Activated CD4-positive, alpha-beta memory T cell treated with anti-CD3 and anti-CD28 coated beads, Interleukin-2, amount 10 ng/mL, durations not matched to agents 7 days and 5 days (primary cell): ENCODE data around the gene CP. TPM values are rescaled to one million over a fixed set of nuclear protein-coding genes. Genes with fewer than 3 reads are reported as not detected.
"Not testable (repeated sequence)": the region's sequence is repeated elsewhere in the genome, so short reads cannot be mapped to it uniquely, and the experiment has no call there.

Source experiments
- CTCF ChIA-PET: fragments of 350-600 bp; sonication (Branson Sonifier 250); formaldehyde crosslinking; loops from one replicate; lab custom pipeline; 2021; ENCODE audit warnings: antibody characterized with exemption, inconsistent platforms; lab: Charles Lee
- POLR2A ChIA-PET: fragments of 350-600 bp; sonication (Branson Sonifier 250); formaldehyde crosslinking; loops from one replicate; lab custom pipeline; 2021; ENCODE audit warnings: antibody characterized with exemption; lab: Charles Lee
- DNase-seq: peaks from one replicate; pipeline ENCODE4 v3.0.0-alpha.2; 2020
- H3K27ac Mint-ChIP-seq: one replicate; pipeline ENCODE4 v1.8.0; 2021; ENCODE audit warnings: mild to moderate bottlenecking, mixed read lengths
- H3K27me3 Mint-ChIP-seq: one replicate; pipeline ENCODE4 v1.8.0; 2021; ENCODE audit warnings: mixed read lengths
- H3K36me3 Mint-ChIP-seq: one replicate; pipeline ENCODE4 v1.8.0; 2021; ENCODE audit warnings: low read depth, mixed read lengths
- H3K4me1 Mint-ChIP-seq: one replicate; pipeline ENCODE4 v1.8.0; 2021; ENCODE audit warnings: mixed read lengths
- H3K4me3 Mint-ChIP-seq: one replicate; pipeline ENCODE4 v1.8.0; 2021; ENCODE audit warnings: mild to moderate bottlenecking, mixed read lengths
- H3K9me3 Mint-ChIP-seq: one replicate; pipeline ENCODE4 v1.8.0; 2021; ENCODE audit warnings: mixed read lengths
- total RNA-seq, 2 experiments: library from RNA; stranded (reverse); gene quantifications; one replicate each; pipeline ENCODE4 v1.2.3, GENCODE V29; 2021

Gene CP
- total RNA-seq, 2 experiments from 2014 or later = not detected

DNA sequence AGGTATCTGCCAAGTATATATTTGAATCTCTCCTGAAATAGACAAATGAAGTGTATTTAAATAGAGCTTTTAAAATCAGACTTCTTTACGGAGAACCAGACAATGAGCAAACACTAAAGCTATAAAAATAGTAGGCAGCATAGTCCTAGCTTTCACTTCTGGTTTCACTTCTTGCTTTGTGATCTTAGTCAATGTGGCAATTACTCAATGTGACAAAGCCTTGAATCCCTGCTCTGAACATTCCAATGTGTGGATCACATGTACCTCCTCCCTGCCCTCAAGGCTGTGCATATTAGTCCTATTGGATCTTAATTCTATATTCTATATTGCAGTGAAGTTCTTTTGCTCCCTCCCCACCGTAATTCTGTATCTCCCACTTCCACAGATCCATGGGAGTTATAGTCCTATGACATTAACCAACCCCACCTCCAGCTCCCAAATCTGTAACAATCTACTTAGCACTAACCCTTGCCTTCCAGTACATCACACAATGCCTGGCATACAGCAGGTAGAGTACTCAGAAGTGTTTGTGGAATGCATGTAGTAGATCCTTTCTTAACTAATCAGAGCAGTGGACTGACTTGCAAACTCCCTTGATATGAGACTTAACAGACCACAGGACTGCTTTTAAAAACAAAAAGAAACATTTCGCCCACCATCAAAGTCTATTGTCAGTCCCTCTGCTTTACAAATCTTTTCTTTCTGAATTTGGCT is 24.3 kb upstream of the CP start:
- Mint-ChIP-seq H3K4me3 (no peak overlapping the region), H3K27ac (no peak overlapping the region), H3K4me1 (peaks cover 16% of the 10 kb centered on the region), H3K36me3 (no peaks in the 10 kb centered on the region), H3K27me3 (peaks cover 3% of the 10 kb centered on the region), H3K9me3 (no peaks in the 10 kb centered on the region)
- no peak for DNase-seq
- CTCF ChIA-PET = interaction anchor here (0.7 to 1.1 kb wide), 2 partner anchors 27 to 291 kb away, joined by 3 to 5 read pairs; no protein-coding TSS in a partner anchor
- POLR2A ChIA-PET = no interaction called here

DNA sequence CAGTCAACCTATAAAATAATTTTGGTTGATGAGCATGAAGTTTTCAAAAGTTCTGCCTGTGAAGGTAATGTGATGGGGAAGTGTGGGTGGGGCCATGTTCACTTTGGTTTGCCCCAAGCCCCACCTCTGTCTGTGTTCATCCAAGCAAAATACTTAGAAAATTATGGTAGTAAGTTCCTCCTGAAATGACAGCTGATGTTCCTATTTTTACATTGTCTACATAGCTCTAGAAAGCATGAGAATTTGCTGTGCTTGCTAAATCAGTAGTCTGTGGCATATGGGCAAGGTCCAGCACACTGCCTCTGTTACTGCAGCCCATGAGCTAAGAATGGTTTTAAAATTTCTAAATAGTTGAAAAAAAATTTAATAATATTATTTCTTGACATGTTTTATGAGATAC is 21.9 kb upstream of the CP start:
- H3K27me3 Mint-ChIP-seq = peaks cover 1% of the 10 kb centered on the region
- H3K4me1 Mint-ChIP-seq = peaks cover 14% of the 10 kb centered on the region
- no peaks in the 10 kb centered on the region for H3K36me3 Mint-ChIP-seq
- ChIA-PET CTCF (no interaction called here), POLR2A (no interaction called here)
- H3K4me3 Mint-ChIP-seq = no peak overlapping the region
- DNase-seq = no peak
- no peaks in the 10 kb centered on the region for H3K9me3 Mint-ChIP-seq
- no peak overlapping the region for H3K27ac Mint-ChIP-seq

DNA sequence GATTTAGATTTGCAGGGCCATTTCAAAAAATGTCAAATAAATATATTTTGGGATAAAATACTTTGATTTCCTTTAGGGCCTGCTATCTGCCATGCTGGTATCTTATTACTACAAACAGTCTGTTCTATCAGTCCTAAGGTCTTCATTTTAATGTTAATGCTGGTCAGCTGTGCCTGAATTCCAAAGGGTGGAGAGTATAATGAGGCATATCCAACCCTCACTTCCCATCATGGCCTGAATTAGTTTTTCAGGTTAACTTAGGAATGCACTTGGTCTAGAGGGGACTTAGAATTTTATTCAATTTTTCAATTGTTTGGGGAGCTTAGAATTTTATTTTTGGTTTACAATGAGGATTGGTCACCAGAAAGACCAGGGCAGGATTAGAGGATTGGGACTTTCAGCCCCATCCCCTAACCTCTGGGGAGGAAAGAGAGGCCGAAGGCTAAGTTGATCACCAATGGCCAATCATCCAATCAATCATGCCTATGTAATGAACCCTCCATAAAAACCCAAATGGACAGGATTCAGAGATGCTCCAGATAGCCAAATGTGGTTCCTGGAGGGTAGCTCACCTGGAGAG is 17.8 kb upstream of the CP start:
- Mint-ChIP-seq H3K4me1 (no peaks in the 10 kb centered on the region), H3K9me3 (no peaks in the 10 kb centered on the region), H3K27me3 (peaks cover 10% of the 10 kb centered on the region), H3K27ac (no peak overlapping the region), H3K4me3 (no peak overlapping the region), H3K36me3 (no peaks in the 10 kb centered on the region)
- ChIA-PET POLR2A (no interaction called here), CTCF (no interaction called here)
- DNase-seq = no peak

DNA sequence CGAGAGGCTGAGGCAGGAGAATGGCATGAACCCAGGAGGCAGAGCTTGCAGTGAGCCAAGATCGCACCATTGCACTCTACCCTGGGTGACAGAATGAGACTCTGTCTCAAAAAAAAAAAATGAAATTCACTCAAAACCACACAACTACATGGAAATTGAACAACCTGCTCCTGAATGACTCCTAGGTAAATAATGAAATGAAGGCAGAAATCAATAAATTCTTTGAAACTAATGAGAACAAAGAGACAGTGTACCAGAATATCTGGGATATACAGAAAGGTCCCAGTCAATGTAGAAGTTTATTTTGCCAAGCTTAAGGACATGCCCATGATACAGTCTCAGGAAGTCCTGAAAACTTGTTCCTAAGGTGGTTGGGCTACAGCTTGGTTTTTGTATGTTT is 16.6 kb upstream of the CP start:
- CTCF ChIA-PET, H3K36me3 Mint-ChIP-seq, H3K4me1 Mint-ChIP-seq, H3K4me3 Mint-ChIP-seq, H3K9me3 Mint-ChIP-seq, DNase-seq, POLR2A ChIA-PET, H3K27ac Mint-ChIP-seq: not testable (repeated sequence)
- H3K27me3 Mint-ChIP-seq = peaks cover 10% of the 10 kb centered on the region

DNA sequence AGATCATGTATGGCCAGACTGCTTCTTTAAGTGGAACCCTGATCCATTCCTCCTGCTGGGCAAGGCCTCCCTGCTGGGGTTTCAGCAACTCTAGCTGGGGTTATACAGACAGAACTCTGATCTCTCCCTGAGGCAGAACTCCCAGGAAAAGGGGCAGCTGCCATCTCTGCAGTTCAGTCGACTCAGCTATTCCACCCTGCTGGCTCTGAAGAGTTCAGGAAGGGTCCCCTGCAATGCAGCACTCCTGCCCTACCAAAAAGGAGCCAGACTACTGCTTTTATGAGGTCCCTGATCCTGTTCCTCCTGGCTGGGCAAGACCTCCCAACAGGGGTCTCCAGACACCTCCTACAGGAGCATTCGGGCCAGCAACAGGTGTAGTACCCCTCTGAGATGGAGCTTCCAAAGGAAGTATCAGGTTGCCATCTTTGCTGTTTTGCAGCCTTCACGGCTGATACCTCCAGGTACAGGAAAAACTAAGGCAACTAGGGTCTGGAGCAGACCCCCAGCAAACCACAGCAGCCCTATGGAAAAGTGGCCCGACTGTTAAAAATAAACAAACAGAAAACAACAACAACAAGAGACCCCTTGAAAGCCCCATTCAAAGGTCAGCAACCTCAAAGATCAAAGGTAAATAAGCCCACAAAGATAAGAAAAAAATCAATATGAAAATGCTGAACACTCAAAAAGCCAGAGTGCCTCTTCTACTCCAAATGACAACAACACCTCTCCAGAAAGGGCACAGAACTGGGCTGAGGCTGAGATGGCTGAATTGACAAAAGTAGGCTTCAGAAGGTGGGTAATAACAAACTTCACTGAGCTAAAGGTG is 14.2 kb upstream of the CP start:
- Mint-ChIP-seq H3K27me3 (peaks cover 11% of the 10 kb centered on the region), H3K4me3 (no peak overlapping the region), H3K36me3 (no peaks in the 10 kb centered on the region), H3K9me3 (no peaks in the 10 kb centered on the region), H3K4me1 (no peaks in the 10 kb centered on the region), H3K27ac (no peak overlapping the region)
- DNase-seq = no peak
- POLR2A ChIA-PET = no interaction called here
- CTCF ChIA-PET = no interaction called here

DNA sequence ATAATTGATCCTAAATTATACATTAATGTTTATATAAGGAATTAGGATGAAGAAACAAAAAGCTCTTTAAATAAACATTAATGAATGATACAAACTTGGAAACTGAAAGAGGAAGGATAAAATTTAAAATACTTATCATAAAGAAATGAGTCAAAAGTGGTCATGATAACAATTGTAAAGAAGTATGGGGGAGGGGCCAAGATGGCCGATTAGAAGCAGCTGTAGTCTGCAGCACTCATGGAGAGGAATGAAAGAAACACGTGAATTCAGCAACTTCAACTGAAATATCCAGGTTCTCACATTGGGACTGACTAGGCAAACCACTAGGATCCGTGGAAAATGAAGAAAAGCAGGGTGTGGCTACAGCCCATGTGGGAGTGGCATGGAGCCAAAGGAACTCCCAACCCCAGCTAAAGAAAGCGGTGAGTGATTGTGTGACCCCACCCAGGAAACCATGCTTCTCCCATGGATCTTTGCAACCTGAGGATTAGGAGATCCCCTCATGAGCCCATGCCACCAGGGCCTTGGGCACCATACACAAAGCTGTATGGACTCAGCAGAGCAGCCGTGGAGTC is 13.1 kb upstream of the CP start:
- Mint-ChIP-seq H3K27ac (no peak overlapping the region), H3K4me3 (no peak overlapping the region), H3K36me3 (no peaks in the 10 kb centered on the region), H3K9me3 (no peaks in the 10 kb centered on the region), H3K27me3 (peaks cover 13% of the 10 kb centered on the region), H3K4me1 (no peaks in the 10 kb centered on the region)
- ChIA-PET POLR2A (no interaction called here), CTCF (no interaction called here)
- no peak for DNase-seq

DNA sequence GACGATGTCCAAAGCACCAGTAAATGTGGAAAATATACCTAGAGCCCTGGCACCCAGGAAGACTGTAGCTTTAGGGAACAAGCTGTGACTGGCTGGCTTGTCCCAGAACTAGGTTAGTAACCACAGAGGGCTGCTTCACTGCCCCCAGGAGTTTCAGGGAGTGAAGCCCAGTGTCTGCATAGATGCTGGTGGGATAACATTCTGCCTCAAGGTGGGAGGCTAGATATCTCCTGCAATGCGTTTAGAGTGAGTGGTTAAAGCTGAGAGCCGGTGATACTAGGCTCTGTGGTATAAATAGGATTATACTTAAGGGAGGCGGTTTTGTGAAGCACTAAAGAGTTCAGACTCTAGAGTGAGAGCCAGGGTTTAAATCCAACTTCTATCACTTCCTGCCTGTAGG is 11.7 kb upstream of the CP start:
- DNase-seq = no peak
- Mint-ChIP-seq H3K4me1 (no peaks in the 10 kb centered on the region), H3K4me3 (no peak overlapping the region), H3K27me3 (peaks cover 16% of the 10 kb centered on the region), H3K27ac (no peak overlapping the region), H3K36me3 (no peaks in the 10 kb centered on the region), H3K9me3 (no peaks in the 10 kb centered on the region)
- ChIA-PET CTCF (no interaction called here), POLR2A (no interaction called here)

DNA sequence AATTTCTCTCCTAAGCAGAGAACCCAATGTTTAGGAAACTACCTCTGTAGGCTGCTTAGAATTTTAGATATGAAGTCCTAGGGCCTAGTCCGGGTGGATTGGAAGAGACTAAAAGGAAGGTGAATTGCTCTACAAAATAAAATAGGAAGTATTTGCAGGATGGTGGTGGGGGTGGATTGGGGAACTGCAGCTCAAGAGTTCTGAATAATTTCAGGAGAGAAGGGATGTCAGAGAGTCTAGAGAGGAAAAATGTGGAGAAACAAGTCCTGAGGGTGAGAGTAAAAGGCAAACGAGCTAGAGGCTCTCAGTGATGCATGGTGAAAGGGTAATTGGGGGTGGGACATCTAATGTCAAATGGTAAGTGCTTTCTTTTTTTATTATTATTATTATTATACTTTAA is 10.2 kb upstream of the CP start:
- H3K36me3 Mint-ChIP-seq = no peaks in the 10 kb centered on the region
- CTCF ChIA-PET = no interaction called here
- POLR2A ChIA-PET = no interaction called here
- no peaks in the 10 kb centered on the region for H3K9me3 Mint-ChIP-seq
- peaks cover 13% of the 10 kb centered on the region for H3K27me3 Mint-ChIP-seq
- no peak overlapping the region for H3K4me3 Mint-ChIP-seq
- no peak overlapping the region for H3K27ac Mint-ChIP-seq
- DNase-seq = no peak
- no peaks in the 10 kb centered on the region for H3K4me1 Mint-ChIP-seq

DNA sequence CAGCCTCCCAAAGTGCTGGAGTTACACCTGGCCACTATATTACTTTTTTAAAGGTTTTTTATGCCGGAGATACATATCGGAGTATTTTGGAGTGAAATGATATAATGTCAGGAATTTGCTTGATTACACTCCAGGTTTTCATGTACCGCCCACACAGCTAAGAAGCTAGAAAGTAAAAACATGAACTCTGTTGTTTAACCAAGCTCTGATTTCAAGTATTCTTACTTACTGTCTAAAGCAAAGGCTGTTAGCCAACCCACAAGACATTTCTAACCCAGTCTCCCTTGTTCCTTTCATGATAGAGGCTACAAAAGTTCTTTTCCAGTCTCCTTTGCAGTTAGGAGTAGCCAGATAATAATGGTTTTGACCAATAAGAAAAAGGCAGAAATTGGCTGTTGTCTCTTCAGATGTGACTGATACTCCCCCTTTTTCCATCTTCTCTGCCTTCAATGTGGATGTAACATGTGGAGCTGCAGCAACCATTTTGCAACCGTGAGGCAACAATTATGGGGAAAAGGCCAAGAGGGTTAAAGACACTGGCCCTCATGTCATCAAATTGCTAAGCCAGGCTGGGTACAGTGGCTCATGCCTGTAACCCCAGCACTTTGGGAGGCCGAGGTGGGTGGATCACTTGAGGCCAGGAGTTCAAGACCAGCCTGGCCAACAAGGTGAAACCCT is 6.1 kb upstream of the CP start:
- ChIA-PET POLR2A (no interaction called here), CTCF (no interaction called here)
- H3K36me3 Mint-ChIP-seq = no peaks in the 10 kb centered on the region
- no peaks in the 10 kb centered on the region for H3K9me3 Mint-ChIP-seq
- H3K4me3 Mint-ChIP-seq = no peak overlapping the region
- peaks cover 7% of the 10 kb centered on the region for H3K27me3 Mint-ChIP-seq
- no peak overlapping the region for H3K27ac Mint-ChIP-seq
- no peak for DNase-seq
- peaks cover 22% of the 10 kb centered on the region for H3K4me1 Mint-ChIP-seq

DNA sequence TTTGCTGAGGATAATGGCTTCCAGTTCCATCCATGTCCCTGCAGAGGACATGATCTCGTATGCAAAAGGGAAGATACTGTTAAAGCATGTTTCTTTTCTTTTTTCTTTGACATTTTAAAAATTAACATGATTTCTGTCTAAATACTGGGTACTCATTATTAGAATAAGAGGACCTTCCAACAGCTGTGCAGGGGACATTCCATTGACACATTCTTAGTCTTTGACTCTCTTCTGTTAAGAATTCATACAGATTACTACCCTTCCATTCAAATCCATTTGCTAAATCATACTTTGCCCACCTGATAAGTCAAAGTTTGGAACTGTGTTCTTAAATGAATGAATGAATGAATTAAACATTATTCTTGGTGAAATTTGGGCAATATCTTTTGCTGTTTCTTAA is 5.1 kb upstream of the CP start:
- Mint-ChIP-seq H3K27ac (no peak overlapping the region), H3K36me3 (no peaks in the 10 kb centered on the region), H3K9me3 (no peaks in the 10 kb centered on the region), H3K27me3 (peaks cover 7% of the 10 kb centered on the region), H3K4me1 (peaks cover 22% of the 10 kb centered on the region), H3K4me3 (no peak overlapping the region)
- ChIA-PET POLR2A (no interaction called here), CTCF (no interaction called here)
- no peak for DNase-seq

DNA sequence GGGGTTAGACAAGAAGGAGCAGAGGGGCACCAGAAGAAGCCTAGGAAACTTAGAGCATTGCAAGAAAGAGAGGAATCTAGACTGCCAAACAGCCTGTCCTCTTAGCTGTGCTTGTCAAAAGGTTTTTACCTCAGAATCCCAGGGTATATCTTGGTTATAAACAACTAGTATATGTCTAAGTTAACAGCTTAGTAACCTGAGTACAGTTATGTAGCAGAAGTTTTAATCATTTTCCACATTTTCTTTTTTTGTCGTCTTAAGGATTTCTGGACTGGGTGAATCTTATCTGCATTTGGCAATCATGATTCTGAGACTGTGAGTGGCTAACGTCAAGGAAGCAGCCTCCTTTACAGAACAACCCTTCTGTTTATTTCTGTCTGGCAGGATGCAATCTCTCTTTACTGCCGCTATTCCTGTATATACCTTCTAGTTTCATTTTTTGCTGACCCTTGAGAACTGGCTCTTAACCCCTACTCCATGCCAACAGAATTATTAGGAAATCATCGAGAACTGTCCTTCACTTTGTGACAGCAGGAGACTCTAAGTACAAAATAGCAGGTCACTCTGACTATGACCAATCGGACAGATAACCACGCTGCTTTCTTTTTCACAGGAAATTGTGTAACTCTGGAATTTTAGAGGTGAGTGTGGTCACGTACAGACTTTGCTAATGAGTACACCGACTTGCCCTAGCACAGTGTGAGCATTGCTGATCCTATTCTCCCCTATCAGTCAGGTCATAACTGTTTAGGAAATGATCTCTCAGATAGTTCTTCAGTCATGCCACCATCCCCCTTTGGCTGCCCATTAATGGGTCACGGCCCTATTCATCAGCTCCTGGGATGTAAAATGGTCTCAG is 3.3 kb upstream of the CP start:
- no peaks in the 10 kb centered on the region for H3K9me3 Mint-ChIP-seq
- peaks cover 22% of the 10 kb centered on the region for H3K4me1 Mint-ChIP-seq
- H3K36me3 Mint-ChIP-seq = no peaks in the 10 kb centered on the region
- H3K4me3 Mint-ChIP-seq = peak overlapping the region; percentile 69
- DNase-seq = peak; percentile 31
- POLR2A ChIA-PET = no interaction called here
- peak overlapping the region; percentile 55 for H3K27ac Mint-ChIP-seq
- peaks cover 3% of the 10 kb centered on the region for H3K27me3 Mint-ChIP-seq
- CTCF ChIA-PET = interaction anchor here (0.5 kb wide), 1 partner anchor 43 kb away, joined by 3 read pairs; no protein-coding TSS in a partner anchor

DNA sequence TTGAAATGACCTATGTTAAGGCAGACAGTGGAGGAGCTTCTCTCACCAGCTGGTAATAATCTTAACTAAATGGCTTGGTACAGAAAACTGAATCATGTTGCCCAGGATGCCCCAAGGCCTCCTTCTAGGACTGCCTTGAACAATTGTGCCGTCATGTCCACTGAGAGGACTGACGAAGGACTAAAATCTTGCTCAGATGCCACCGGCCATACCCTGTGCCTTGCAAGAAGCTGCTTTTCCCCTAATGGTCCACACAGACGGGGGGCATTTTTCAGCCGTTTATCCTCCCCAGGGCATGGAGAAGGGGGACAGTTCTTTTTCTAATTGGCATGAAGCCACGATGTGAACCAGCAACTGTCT is 1.8 kb upstream of the CP start:
- Mint-ChIP-seq H3K4me1 (peaks cover 22% of the 10 kb centered on the region), H3K27me3 (no peaks in the 10 kb centered on the region), H3K27ac (no peak overlapping the region), H3K36me3 (no peaks in the 10 kb centered on the region), H3K9me3 (no peaks in the 10 kb centered on the region), H3K4me3 (no peak overlapping the region)
- CTCF ChIA-PET = no interaction called here
- no peak for DNase-seq
- POLR2A ChIA-PET = no interaction called here
